ENCODE results near the gene MCCD1. TPM values are rescaled to one million over a fixed set of nuclear protein-coding genes. Genes with fewer than 3 reads are reported as not detected.
A peak's percentile ranks its signal among the peaks of the same experiment; 100 is the strongest.

The MCCD1 gene
- total and polyA plus RNA-seq, 2 of the 13 experiments (the other 11 are each of a cell fraction or from before 2014, with no cell fraction given), result 0.15 TPM; not detected in 1

DNA sequence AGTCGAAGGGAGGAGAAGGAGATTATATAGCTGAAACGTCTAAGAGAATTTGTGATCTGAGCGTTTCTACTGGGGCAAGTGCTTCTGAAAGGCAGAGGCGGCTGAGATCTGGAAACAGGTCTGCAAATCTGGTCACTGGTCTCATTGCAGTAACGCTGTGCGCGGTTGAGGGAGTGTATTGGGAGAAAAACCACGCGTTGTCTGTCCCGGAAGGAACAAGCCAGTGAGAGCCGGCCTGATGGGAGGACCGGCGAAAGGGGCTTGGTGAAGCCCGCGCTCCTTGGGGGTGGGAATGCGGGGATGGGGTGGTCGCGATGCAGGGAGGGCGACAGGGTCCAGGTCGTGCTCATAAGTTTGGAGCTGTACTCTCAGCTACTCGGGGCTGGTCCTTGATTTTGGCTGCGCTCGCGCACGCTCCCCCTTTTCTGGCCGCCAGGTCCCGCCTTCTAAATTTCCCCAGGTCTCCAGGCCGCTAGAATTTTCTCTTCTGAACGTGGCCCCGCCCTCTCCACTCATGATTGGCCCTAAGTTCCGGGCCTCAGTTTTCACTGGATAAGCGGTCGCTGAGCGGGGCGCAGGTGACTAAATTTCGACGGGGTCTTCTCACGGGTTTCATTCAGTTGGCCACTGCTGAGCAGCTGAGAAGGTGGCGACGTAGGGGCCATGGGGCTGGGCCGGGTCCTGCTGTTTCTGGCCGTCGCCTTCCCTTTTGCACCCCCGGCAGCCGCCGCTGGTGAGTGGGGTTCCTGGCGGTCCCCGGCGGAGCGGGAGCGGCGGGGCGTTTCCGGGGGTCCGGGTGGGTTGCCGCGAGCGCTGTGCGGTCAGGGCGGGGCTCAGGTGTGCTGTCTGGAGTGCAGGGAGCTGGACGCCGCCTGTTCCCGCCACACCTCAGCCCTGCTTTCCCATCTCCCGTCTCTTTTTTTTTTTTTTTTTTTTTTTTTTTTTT, 31.0 kb upstream of the MCCD1 start, which contains the start of gene MICB (continued):
- TF ChIP-seq, protein P1, sequence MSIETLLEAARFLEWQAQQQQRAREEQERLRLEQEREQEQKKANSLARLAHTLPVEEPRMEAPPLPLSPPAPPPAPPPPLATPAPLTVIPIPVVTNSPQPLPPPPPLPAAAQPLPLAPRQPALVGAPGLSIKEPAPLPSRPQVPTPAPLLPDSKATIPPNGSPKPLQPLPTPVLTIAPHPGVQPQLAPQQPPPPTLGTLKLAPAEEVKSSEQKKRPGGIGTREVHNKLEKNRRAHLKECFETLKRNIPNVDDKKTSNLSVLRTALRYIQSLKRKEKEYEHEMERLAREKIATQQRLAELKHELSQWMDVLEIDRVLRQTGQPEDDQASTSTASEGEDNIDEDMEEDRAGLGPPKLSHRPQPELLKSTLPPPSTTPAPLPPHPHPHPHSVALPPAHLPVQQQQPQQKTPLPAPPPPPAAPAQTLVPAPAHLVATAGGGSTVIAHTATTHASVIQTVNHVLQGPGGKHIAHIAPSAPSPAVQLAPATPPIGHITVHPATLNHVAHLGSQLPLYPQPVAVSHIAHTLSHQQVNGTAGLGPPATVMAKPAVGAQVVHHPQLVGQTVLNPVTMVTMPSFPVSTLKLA (IDR thresholded peaks at IDR 0.05), result no peak
- TF ChIP-seq PRDM4 (CRISPR knock-in tag; IDR thresholded peaks at IDR 0.05; ENCODE audit: borderline replicate concordance) (no peak), ZC3H13 (CRISPR knock-in tag; IDR thresholded peaks at IDR 0.05) (0 out of 2 replicates have a peak, but pooled peaks have one; percentile 17), ZNF720 (CRISPR knock-in tag; IDR thresholded peaks at IDR 0.05) (no peak), HNF4A (CRISPR knock-in tag; IDR thresholded peaks at IDR 0.05) (0 out of 2 replicates have a peak, but pooled peaks have one; percentile 3), GABPB1 (CRISPR knock-in tag; IDR thresholded peaks at IDR 0.05) (peak; percentile 75), ZHX2 (IDR thresholded peaks at IDR 0.05; ENCODE audit: low read depth) (no peak), ZHX2 (CRISPR knock-in tag; IDR thresholded peaks at IDR 0.05; ENCODE audit: borderline replicate concordance) (no peak), ZNF749 (CRISPR knock-in tag; IDR thresholded peaks at IDR 0.05; ENCODE audit: borderline replicate concordance) (no peak), RFX5 (IDR thresholded peaks at IDR 0.05; ENCODE audit: low read depth, low read length) (no peak), ZFP37 (CRISPR knock-in tag; IDR thresholded peaks at IDR 0.05; ENCODE audit: borderline replicate concordance) (no peak), RBAK (CRISPR knock-in tag; IDR thresholded peaks at IDR 0.05) (no peak), ZNF33B (CRISPR knock-in tag; IDR thresholded peaks at IDR 0.05) (no peak), HIVEP1 (CRISPR knock-in tag; IDR thresholded peaks at IDR 0.05) (no peak; the same call in 1 of the 2 replicates), ZEB1 (IDR thresholded peaks at IDR 0.05; ENCODE audit: insufficient replicate concordance, low read depth) (peak; percentile 31)
- TF ChIP-seq, protein P2, sequence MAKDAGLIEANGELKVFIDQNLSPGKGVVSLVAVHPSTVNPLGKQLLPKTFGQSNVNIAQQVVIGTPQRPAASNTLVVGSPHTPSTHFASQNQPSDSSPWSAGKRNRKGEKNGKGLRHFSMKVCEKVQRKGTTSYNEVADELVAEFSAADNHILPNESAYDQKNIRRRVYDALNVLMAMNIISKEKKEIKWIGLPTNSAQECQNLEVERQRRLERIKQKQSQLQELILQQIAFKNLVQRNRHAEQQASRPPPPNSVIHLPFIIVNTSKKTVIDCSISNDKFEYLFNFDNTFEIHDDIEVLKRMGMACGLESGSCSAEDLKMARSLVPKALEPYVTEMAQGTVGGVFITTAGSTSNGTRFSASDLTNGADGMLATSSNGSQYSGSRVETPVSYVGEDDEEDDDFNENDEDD (CRISPR knock-in tag; IDR thresholded peaks at IDR 0.05; ENCODE audit: borderline replicate concordance), result peak; percentile 67; the same call in 1 of the 2 replicates

Measured in HepG2 (cell line).